WI38 (cell line): Measurements from ENCODE around the gene UBE2I.

ENCODE experiments used
- H3K4me3 ChIP-seq: 2 replicates; pipeline ENCODE4 v1.5.1; 2011; ENCODE audit warnings: low read depth, mild to moderate bottlenecking, control low read depth, low read length
- TF ChIP-seq, protein P1 (sequence below): IDR thresholded peaks from 2 replicates; pipeline ENCODE4 v1.5.1; 2012; ENCODE audit warnings: low read depth, mild to moderate bottlenecking, control low read depth, low read length

UBE2I gene

DNA sequence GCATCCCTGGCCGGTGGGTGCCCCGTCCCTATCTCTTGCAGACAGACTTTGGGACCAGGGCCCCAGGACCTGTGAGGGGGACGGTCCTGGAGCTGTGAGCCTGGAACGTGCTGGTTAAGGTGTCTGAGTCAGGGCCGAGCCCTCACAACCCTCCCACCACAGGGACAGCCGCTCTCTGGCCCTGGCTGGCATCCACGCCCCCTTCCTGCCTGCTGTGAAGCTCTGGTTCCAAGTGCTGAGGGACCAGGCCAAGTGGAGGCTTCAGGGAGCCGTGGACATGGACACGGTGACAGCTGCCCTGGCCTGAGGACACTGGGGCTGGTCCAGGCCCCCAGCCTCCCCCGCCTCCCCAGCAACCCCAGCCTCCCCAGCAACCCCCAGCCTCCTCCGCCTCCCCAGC lies 35.7 kb downstream of the UBE2I start:
- TF ChIP-seq, protein P1, sequence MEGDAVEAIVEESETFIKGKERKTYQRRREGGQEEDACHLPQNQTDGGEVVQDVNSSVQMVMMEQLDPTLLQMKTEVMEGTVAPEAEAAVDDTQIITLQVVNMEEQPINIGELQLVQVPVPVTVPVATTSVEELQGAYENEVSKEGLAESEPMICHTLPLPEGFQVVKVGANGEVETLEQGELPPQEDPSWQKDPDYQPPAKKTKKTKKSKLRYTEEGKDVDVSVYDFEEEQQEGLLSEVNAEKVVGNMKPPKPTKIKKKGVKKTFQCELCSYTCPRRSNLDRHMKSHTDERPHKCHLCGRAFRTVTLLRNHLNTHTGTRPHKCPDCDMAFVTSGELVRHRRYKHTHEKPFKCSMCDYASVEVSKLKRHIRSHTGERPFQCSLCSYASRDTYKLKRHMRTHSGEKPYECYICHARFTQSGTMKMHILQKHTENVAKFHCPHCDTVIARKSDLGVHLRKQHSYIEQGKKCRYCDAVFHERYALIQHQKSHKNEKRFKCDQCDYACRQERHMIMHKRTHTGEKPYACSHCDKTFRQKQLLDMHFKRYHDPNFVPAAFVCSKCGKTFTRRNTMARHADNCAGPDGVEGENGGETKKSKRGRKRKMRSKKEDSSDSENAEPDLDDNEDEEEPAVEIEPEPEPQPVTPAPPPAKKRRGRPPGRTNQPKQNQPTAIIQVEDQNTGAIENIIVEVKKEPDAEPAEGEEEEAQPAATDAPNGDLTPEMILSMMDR, result no peak
- H3K4me3 ChIP-seq, result no peak overlapping the region

DNA sequence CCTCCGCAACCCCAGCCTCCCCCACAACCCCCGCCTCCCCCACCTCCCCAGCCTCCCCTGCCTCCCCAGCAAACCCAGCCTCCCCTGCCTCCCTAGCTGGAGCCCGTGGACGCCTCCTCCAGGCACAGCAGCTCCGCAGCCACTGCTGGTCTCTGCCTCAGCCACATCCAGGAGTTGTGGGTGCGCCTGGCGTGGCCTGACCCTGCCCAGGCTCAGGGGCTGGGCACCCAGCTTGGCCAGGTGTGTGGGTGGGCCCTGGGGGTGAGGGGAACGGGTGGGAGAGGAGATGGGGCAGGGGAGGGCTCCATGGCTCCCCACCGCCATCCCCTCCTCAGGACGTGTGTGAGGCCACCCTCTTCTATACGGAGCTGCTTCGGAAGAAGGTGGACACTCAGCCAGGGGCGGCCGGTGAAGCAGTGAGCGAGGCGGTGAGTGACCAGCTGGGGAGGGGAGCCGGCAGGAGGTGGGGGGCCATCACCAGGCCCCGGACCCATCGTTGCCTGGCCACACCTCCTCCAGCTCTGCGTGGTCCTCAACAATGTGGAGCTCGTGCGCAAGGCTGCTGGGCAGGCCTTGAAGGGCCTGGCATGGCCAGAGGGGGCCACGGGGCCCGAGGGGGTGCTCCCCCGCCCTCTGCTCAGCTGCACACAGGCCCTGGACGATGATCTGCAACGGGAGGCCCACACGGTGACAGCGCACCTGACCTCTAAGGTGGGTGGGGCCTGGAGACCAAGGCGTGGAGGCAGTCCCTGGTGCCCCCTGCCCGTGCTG lies 36.4 kb downstream of the UBE2I start:
- TF ChIP-seq, protein P1, result no peak
- H3K4me3 ChIP-seq, result no peak overlapping the region

DNA sequence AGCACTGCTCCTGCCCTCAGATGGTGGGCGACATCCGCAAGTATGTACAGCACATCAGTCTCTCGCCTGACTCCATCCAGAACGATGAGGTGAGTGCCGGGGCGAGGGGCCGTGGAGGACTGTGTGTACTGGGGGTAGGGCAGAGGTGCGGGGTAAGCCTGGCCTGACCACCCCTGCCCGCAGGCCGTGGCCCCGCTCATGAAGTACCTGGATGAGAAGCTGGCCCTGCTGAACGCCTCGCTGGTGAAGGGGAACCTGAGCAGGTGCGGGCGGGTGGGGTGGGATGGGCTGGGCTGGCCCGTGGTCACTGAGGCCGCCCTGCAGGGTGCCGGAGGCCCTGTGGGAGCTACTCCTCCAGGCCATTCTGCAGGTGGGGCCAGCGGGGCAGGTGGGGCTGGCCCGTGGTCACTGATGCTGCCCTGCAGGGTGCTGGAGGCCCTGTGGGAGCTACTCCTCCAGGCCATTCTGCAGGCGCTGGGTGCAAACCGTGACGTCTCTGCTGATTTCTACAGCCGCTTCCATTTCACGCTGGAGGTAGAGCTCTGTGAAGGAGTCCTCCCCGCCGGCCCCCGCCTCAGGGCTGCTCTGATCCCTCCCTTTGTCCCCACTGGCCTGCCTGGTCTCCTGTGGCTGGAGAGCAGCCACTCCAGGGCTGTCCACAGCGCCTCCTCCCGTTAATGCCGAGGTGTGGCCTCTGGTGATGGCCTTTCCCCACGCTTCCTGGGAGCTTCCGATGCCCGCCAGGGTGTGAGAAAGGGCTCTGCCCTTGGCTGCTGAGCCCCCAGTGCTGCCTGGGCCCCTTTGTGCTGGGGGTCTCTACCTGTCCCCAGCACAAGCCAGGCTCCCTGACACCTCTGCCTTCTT lies 37.2 kb downstream of the UBE2I start:
- H3K4me3 ChIP-seq, result no peak overlapping the region
- TF ChIP-seq, protein P1, result no peak

DNA sequence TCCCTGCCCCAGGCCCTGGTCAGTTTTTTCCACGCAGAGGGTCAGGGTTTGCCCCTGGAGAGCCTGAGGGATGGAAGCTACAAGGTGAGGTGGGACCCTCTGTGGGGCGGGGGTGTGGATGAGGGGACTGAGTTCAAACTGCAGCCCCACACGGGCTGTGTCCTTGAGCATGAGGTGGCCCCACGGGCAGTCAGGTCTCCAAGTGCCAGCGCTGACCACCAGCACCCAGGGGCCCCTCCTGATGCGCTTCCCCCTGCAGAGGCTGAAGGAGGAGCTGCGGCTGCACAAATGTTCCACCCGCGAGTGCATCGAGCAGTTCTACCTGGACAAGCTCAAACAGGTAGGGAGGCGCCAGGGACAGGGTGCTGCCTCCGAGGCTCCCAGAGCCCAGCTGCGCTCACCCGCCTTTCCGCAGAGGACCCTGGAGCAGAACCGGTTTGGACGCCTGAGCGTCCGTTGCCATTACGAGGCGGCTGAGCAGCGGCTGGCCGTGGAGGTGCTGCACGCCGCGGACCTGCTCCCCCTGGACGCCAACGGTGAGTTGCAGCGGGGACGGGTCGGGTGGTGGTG lies 37.9 kb downstream of the UBE2I start:
- no peak overlapping the region for H3K4me3 ChIP-seq
- TF ChIP-seq, protein P1, result no peak

DNA sequence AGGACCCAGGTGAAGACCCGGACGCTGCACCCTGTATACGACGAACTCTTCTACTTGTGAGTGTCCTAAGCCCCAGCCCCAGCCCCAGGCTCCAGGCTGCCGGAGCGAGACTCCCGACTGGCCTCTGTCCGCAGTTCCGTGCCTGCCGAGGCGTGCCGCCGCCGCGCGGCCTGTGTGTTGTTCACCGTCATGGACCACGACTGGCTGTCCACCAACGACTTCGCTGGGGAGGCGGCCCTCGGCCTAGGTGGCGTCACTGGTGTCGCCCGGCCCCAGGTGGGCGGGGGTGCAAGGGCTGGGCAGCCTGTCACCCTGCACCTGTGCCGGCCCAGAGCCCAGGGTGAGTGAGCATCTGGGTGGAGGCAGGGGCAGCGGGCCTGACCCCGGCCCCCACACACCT lies 38.5 kb downstream of the UBE2I start:
- TF ChIP-seq, protein P1, result no peak

DNA sequence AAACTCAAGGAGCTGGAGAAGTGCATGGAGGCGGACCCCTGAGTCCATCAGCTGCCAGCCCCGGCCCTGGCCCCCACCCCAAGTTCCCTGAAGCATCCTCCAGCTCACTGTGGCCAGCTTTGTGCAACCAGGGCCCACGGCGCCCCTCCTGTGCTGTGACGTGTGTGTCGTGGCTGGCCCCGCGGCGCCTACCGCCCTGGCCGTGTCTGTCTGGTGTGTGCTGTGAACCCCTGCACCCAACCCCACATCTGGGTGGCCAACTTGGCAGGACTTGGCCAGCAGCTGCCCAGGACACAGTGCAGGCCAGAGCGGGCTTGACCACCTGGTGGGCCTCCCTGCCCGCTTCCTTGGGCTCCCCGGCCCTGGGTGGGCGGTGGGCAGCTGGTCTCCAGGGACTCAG lies 39.0 kb downstream of the UBE2I start:
- no peak overlapping the region for H3K4me3 ChIP-seq
- TF ChIP-seq, protein P1, result no peak

More for the DNA sequence above, 38.5 kb downstream of the UBE2I start:
- H3K4me3 ChIP-seq, result no peak overlapping the region
